Measurements from ENCODE around the gene FREM2. TPM values are rescaled to one million over a fixed set of nuclear protein-coding genes. Genes with fewer than 3 reads are reported as not detected.

Gene FREM2
- total RNA-seq, 1 experiment from 2014 or later = not detected

DNA sequence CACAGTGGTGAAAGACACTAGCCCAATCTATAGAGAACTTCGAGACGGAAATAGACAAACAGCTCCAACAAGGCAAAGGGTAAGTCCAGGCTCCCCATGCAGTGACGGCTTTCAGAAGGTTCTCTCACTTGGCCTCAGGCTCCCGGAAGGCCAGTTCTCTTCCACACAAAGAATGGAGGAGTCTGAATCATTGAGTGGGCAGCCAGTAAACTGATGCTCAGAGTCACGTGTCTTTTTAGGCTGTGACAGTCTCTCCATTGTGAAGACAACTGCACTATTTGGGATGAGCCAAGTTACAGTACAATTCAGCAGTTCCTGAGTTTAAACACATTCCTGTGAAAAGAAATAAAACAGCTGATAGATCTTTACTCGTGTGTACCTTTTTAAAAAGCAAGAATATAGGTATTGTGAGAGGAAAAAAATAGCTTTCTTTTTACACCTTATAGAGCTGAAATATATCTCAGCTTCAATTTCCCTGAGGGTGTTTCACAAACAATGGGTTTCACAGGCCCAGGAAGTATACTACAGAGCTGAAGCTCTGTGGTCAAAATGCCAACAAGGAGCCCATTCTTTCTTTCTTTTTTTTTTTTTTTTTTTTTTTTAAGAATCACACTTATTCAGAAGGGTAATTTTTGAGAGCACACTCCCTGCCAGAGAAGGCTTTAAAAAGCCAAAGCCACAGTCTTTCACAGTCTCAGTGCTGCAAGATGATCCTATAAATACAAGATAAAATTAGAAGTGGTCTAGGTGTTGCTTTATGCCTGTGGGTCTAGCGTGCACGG, 135.1 kb downstream of the FREM2 start:
- no peak for DNase-seq (ENCODE audit: low spot score)

DNA sequence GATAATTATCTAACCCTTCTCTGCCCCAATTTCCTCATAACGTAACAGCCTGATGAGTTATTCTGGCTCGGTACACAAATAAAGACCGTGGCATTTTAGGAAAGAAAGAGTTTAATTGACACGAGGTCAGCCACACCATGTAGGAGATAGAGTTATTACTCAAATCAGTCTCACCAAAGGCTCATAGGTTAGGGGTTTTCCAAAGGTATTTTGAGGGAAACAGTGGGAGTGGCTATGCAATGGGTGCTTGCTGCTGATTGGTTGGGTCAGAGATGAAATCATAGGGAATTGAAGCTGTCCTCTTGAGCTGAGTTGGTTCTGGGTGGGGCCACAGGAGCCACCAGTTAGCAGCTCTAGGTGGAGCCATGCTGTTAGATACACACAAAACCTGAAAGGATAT, 137.5 kb downstream of the FREM2 start:
- DNase-seq (ENCODE audit: low spot score) = peak; percentile 5

DNA sequence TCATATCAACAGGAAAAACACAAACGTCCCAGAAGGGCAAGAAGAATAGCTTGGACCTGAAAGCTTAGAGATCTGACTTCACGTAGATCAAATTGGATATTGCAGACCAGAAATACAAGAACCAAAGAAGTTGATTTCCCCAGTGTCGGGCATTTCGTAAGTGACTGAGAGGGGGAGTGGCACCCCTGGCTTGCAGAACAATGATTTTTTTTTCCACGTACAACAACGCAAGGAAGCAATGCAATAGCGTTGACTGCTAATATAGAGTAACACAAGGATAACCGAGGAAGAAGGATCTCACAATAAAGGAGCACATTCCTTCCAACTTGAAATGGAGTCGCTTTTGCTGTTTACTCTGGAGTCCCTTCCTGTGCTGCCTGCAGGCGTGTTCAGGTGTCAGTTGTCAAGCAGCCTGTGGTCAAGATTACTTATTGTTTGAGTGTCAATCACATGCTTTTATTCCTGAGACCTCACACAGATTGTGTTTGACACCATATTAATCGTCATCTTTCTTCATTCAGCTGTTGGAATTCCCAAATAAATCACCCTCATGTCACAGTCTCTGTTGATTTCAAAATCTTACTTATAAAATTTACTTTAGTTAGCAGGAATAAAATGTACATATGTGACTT, 139.4 kb downstream of the FREM2 start:
- no peak for DNase-seq (ENCODE audit: low spot score)

DNA sequence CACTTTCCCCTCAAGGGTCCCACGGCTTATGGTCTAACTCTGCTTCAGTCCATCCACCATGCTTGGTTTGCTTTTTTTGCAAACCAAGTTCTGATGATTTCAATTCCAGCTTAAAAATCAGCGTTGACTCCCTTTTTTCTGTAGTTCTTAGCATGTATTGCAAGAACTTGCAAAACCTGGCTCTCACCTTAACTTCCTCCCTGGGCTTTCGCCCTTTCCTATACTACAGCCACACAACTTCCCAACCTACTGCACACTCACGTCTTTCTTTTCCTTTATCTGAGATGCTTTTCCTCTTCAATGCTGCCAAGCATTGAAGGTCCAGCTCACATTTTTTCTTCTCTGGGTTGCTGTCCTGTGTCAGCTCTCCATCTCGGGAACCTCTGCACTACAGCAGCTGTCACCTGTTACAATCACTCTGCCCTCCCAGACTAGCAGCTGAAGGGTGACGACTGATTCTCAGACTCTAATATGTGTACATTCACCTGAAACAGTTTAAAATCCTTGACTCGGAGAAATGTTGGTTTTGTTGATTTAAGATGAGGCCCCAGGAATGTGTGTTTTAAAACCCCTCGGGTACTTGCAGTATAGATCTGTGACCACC, 143.7 kb downstream of the FREM2 start:
- DNase-seq (ENCODE audit: low spot score) = no peak

DNA sequence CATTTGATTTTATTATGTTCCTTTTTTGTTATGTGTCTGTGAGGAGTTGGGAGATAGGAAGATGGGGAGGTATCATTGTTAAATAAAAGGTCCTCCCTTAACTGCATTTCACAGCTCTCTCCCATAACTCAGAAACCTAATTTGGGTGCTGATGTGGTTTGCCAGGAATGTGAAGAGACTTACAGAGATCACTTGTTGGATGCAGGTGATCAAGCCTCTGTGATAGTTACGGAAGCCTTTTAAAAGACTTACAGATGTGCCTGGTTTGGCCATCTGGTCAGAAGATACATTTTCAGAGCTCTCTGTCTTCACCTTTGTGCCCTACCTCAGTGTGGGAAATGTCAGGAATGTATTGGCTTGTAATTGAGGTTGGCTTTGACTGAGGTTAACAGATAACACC, 157.7 kb downstream of the FREM2 start:
- no peak for DNase-seq (ENCODE audit: low spot score)

DNA sequence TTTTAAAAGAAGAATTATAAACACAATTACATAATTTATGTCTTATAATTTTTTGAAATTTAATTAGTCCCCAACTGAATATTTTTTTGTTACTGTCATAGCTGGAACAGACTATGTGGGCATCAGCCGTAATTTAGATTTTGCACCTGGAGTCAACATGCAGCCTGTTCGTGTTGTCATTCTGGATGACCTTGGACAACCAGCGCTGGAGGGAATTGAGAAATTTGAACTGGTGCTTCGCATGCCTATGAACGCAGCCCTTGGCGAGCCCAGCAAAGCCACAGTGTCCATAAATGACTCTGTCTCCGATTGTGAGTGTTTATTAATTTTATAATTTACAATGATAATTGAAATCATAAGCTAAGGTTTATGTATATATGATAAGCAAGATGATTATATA, 161.5 kb downstream of the FREM2 start:
- no peak for DNase-seq (ENCODE audit: low spot score)

DNA sequence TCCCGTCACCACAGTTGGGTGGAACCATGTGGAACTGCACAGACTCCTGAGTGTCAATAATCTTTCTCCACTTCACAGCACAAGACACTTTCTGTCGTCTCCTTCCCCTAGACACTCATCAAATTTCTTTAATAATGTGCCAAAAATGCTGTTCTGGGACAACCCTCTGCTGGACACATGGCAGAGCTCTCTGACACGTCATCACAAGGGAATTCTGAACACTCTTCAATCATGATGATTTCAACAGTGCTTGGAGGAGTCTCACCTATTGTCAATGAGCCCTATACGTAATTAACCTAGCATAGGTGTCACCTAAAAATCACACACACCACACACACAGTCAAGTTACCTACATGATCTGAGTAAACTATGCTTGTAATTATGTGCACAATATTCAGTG, 162.4 kb downstream of the FREM2 start:
- DNase-seq (ENCODE audit: low spot score) = no peak

DNA sequence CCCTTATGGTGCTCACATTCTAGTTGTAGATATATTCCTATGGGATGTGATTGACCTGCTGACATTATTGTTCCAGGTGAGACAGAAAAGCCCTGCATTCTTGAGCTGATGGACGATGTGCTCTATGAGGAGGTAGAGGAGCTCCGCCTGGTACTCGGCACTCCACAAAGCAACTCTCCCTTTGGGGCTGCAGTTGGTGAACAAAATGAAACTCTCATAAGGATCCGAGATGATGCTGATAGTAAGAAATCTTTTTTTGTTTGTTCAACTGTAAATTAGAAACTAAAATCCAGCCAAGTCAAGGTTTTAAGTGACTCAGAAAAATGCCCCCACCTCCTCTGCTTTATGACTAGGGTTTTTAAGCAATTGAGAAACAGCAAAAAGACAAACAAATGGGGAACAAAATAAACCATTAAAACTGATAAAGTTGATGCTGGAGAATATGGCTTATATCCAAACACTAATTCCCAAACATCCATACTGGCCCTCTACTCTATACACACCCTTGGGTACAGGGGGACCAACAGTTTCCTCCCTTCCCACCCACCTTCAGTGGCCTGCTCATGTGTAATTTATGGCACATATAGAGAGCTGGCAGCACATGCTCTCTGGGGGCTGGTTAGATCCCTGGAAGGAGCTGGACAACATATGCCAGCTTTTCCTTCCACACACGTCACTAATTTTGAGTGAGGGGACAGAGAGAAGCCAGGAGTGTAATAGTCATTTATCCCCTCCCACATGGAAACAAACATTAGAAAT, 164.2 kb downstream of the FREM2 start:
- no peak for DNase-seq (ENCODE audit: low spot score)

DNA sequence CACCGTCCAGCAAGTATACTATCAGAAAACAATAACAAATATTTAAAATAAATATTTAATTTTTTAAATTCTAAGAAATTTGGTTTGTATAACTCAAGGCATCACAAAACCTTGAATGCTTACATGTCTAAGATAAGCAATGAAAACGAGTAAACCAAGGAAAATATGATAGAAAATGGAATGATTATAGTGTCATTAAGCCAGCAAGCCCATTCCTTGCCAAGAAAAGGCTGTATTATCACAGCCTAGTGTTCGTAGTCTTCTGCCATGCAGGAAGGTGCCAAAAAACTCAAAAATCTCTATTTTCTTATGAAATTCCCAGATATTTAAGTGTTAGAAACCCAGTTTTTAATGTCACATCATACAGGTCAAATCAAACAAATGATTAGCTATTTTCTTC, 167.3 kb downstream of the FREM2 start:
- DNase-seq (ENCODE audit: low spot score) = no peak

DNA sequence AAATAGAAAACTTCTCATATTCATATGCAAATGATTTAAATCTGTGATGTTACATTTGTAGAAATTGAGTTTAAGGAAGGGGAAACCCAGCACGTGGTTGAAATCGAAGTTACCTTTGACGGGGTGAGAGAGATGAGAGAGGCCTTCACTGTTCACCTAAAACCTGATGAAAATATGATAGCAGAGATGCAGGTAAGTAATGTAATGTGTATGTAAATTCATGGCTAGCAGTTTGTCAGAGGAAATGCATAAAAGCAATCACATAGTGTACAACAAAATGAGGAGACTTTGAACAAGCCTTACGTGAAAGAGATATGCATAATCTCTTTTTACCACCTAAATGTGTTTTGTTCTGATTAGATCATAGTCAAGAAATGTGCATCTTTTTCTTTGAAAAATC, 169.2 kb downstream of the FREM2 start:
- DNase-seq (ENCODE audit: low spot score) = no peak

DNA sequence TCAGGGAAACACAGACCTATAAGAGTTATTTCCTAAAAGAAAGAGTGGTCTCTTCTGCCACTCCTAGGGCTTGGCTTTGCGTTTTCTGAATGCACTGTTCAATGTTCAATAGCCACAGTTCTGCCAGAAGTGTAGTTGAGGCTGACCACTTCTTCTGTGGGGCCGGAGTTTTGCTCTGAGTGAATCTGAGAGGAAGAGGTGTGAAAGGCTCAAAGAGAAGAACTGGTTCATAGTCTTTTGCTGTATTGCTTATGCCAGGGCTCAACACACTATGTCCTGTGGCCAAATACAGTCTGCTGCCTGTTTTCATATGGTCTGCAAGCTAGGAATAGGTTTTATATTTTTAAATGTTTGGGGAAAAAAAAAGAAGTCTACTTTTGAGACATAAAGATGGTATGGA, 175.6 kb downstream of the FREM2 start:
- DNase-seq (ENCODE audit: low spot score) = no peak

DNA sequence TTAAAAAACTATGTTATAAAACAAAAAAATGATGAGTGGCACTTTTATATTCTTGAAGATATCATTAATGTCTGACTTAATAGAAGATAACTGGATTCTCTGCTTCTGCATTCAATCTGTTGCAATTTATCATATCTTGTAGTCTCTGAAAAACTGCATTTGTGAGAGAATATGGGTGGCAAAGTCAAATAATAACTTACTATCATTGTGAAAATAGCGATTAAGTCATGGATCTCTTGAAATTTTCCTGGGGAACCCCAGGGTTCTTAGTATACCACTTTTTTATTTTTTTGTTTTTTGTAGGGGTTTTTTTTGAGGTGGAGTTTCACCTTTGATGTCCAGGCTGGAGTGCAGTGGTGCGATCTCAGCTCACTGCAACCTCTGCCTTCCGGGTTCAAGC, 176.7 kb downstream of the FREM2 start:
- no peak for DNase-seq (ENCODE audit: low spot score)

DNA sequence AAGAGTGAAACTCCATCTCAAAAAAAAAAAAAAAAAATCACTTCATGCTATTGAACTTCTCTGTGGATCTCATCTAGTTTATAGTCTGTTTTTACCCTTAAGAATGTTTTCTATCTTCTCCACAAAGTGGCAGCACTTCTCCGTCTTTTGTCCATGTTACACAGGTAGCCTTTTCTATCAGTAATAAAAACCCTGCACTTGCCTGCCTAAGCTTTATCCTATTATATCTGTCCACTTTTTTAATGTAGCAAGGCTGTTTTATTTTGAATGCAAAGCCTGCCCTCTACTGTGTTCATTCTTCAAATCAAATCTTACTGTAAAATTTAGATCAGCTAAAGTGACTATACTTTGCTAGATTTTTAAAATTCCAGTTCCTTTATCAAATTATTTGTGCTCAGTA, 179.8 kb downstream of the FREM2 start:
- DNase-seq (ENCODE audit: low spot score) = no peak

DNA sequence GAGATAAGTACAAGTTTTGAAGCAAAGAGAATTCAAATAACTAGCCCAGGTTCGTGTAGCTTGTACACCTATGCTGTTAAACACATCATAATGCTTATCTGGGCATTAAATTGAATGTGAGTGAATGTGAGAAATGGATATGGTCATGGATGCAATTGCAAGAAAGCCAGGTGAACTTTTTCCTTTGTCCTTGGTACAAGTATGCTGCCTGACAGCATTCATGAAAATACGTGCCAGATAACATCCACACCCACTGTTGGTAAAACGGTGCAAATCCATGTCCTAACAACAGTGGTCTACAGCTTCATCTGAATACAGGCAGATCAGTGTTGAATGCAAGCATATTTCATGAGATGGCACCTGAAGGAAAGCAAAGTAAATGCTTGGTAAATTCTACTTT, 181.5 kb downstream of the FREM2 start:
- no peak for DNase-seq (ENCODE audit: low spot score)

DNA sequence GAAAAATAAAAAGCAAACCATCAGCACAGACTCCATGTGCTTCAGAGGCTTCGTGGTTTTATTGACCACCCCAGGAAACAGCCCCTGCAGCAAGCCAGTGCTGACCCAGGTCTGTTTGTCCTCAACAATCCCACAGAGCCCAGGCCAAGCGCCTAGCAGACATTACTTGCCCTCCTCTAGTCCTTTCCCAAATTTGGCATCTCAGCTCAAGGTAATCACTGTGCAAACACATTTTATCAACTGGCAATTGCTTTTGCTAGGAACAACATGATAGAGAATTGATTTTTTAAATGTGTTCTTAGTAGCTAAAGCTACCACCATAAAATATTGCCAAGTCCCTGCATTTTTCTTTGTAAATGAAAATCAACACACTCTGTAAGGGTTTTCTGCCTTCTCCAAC, 182.0 kb downstream of the FREM2 start:
- no peak for DNase-seq (ENCODE audit: low spot score)

DNA sequence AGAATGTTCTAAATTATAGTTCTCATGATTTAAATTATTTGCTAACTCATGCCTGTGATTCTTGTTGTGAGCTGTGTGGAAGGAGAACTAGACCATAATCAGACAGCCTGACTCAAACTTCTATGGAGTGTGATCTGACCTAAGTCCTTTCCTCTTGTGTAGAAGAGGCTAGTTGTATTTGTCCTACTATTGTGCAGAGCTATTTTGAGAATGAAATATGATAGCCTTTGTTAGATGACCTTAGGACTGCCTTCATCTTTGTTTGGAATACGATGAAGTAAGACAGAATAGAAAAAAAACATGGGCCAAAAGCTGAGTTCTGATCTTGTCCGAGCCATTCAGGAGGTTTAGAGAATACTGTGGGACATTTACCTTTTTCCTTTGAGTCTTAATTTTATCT, 184.4 kb downstream of the FREM2 start:
- no peak for DNase-seq (ENCODE audit: low spot score)

DNA sequence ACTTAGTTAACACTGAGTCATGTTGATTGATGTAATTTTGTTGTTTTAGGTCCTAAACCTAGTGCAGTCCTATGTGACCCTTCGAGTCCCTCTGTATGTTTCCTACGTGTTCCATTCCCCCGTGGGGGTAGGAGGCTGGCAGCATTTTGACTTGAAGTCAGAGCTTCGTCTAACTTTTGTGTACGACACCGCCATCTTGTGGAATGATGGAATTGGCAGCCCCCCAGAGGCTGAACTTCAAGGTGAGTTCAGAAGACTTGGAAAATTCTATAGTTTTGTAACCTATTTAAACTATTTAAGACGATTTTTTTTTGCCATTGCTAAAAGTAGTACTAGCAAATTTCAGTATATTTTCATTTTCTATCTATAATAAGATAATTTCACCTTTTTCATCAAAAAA, 185.8 kb downstream of the FREM2 start:
- peak; percentile 21 for DNase-seq (ENCODE audit: low spot score)

DNA sequence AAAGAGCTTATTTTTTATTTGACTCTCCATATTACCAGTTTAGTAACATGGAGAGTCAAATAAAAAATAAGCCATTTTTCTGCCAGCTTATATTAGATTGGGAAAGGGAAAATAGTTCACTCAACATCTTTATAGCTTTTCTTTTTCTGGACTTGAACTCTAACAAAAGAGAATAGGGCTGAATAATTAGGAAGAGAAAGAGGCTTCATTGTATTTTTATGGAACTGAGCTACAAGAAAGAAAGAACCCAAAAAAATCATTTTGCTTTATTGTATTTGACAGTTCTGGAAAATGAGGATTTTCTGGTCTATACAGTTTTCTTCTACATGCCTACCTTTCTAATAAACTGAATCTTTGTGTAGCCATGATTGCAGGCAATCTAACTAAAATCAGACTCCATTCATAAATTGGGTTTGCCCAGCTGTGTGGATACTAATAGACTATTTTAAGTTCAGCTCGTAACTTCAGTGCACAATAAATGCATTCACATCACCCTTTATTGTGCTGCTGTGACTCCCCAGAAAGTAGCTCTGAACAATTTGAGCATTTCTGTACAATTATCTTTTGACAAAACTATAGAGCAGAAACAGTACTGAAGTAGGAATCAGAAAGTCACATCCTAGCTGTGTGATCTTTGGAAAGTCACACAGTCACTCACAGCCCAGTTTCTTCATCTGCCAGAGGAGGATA, 188.5 kb downstream of the FREM2 start:
- DNase-seq (ENCODE audit: low spot score) = no peak

DNA sequence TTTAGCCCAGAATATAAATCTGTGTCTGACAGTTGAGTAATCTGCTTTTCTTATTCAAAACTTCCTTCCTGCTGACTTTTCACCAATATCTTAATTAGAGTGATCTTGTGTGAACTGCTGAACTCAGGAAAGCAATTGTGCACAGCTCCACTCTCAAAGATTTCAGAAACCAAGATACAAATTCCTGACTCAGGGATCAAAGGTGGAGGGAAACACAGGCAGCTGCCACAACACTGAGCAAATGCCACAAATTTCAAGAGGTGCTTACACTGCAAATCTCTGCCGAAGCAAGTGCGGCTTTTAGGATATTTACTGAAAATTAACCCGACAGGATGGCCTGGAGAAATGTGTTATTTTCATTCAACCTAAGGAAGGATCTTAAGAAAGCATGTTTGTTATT, 192.4 kb downstream of the FREM2 start:
- DNase-seq (ENCODE audit: low spot score) = no peak

DNA sequence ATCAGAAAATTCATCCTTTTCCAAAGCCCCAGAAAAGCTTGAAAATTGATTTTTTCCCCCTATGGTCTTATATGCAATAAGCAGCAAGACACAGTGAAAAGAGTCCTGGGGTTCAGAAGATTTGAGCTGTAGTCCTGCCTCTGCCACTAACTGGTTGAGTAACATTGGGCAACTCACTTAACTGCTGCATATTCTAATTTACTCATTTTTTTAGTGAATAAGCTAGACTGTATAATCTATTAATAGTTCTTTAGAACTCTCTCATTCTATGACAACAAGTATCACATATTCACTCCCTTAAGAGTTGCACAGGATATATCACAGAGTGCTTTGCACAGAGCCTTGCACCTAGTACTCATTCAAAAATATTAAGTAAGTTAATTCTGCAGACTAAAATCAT, 192.9 kb downstream of the FREM2 start:
- DNase-seq (ENCODE audit: low spot score) = no peak

DNA sequence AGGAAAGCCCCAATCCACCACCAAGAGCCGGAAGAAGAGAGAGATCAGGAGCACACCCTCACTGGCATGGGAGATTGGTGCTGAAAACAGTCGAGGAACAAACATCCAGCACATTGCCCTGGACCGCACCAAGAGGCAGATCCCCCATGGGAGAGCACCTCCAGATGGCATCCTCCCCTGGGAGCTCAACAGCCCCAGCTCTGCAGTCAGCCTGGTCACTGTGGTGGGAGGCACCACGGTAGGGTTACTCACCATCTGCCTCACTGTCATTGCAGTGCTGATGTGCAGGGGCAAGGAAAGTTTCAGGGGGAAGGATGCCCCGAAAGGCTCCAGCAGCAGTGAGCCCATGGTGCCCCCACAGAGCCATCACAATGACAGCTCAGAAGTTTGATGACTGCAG, 193.5 kb downstream of the FREM2 start:
- DNase-seq (ENCODE audit: low spot score) = no peak

DNA sequence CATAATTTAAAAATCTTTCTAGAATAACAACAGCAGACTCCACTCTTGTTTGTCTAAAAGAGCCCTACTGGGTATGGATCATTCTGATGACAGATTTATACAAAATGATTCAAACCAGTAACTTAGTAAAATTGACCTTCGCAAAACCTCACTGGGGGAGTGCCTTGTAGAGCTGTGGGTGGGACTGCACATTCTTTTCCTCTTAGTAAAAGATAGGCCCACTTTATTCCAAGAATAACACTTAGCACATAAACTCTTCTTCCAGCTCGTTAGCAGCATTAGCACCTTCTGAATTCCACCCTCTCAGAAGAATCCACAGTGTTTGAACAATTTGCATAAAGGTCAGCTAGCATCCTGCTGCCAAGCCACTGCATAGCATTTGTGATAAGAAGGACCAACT, 196.9 kb downstream of the FREM2 start:
- DNase-seq (ENCODE audit: low spot score) = no peak
